HCEC 1CT (cell line): Measurements from ENCODE around the gene DMRTA2.
"Not testable (repeated sequence)": the region's sequence is repeated elsewhere in the genome, so short reads cannot be mapped to it uniquely, and the experiment has no call there.

Experiments
- DNase-seq: peaks from one replicate; pipeline ENCODE4 v3.0.0-alpha.2; 2017

Gene DMRTA2

DNA sequence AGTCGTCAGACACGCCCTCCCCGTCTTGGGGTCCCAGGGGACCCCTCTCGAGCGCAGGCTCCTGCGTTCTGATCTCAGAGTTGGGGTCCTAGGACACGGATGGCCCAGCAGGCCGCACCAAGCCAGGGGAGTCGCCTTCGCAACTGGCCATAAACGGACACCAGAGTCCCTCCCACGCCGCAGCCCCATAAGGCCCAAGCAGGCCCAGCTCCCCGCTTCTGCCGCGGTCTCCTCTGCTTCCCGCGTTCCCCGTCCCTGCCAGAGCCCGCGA is 633 bp downstream of the DMRTA2 start:
- no peak for DNase-seq

DNA sequence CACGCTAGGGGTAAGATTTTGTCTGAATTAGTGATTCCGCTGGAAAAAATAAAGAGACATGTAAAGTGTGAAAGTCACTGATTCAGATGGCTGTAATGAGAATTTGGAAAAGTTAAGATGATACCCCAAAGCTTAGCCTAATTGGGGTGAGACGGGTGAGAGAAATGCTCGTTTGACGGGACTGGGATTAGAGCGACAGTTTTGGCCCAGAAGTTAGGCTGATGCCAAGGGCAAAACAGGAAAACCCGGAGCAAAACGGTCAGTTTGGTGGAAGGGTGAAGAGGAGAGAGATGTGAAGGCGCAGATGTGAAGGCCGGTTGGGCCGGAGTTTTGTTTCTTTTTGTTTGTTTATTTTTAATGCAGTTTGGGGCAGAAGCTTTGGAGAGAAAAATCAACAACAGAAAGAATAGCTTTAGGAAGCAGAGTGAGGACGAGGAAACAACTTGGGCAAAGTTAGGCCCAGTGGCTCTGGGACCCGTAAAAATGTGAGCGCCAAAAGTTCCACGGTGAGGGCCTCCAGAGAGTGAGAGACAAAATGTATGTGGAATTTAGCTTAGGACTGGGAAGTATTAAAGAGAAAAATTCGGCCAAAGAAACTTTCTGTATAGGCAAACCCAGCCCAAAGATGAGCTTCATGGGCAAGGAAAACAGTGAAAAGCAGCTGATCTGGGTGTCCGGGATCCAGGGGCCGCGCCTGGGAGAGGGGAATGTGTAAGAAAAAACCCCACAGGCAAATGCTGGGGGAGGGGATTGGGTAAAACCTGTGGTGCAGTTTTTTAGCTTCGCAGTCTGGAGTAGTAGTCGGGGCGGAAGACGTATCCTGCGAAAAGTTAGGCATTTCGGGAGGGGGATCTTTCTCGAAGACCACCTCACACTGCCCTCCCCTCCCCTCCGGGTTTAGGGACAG is 1.2 kb downstream of the DMRTA2 start:
- no peak for DNase-seq

DNA sequence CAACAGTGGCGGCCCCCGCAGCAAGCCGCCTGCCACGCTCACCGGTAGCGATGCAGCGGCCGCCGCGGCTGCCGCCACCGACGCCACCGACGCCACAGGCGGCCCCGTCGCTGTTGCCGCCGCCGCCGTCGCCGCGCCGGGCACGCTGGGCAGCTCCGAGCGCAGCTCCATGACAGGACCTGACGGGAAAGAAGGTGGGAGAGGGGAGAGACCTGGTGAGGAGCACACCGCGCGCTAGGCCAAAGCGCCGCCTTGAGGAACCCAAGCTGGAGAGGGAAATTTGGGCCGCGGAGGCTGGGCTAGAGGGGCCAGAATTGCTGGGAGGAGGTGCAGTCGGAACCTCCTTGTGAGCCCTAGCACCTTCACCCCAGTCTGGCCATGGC is 1.9 kb downstream of the DMRTA2 start:
- DNase-seq, result no peak

DNA sequence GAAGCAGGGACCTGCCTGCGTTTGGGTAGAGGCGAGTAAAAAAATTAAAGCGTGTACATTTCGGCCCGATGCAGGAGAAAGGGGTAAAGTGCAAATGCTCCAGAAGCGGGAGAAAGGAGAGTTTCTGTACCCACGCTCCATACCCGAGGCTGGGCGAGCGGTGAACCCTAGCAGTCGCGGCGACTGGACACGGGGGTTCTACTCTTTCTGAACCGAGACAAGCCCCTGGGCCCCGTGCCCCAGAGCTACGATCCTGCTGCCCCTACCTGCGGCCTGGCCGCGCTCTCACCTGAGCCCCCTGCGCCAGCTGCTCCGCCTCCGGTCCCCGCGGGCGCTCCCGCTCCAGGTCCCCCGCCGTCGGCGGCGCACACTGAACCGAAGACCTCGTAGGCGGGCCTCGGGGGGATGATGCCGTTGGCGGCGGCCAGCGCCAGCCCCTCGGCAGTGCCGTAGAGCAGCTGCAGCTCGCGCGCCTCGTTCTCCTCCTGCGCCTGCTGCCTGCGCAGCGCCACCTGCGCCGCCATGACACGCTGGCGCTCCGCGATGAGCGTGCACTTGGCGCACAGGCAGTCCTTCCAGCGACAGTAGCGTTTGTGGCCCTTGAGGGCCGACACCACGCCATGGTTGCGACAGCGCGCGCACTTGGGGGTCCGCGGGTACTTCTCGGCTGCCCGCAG is 2.4 kb downstream of the DMRTA2 start:
- no peak for DNase-seq

DNA sequence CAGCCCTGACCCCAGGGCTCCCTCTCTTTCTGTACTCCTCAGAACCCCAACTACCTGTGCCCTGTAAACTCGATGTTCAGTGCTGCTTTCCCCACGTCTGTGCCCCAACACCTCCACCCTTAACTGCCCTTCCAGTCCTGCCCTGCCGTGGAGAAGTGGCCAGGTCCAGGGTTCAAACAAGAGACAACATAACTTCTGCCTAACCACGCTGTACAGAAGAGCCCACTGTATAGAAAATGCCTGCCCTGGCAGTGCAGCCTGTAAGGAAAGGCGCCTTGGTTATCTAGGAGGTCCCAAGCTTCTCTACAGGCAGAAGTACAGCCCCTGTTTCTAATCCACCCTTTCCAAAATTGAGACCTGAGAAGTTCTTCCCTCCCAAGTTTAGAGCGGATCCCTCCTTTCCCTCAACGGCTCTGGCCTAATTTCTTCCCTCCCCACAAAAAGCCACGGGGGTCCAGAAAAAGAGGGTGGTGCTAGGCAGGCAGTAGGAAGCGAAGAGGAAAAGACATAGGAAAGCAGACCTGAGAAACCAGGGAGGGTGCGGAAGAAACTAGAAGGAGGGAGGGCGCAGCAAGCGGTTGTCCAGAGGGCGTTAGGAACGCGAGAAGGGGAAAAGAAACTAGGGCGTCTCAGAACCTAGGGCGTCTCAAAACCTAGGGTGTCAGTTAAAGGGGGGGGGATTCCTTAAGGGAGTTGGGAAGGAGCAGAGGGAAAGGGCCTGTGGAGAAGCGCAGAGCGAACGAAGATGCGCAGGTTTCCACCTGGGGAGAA is 3.2 kb downstream of the DMRTA2 start:
- no peak for DNase-seq

DNA sequence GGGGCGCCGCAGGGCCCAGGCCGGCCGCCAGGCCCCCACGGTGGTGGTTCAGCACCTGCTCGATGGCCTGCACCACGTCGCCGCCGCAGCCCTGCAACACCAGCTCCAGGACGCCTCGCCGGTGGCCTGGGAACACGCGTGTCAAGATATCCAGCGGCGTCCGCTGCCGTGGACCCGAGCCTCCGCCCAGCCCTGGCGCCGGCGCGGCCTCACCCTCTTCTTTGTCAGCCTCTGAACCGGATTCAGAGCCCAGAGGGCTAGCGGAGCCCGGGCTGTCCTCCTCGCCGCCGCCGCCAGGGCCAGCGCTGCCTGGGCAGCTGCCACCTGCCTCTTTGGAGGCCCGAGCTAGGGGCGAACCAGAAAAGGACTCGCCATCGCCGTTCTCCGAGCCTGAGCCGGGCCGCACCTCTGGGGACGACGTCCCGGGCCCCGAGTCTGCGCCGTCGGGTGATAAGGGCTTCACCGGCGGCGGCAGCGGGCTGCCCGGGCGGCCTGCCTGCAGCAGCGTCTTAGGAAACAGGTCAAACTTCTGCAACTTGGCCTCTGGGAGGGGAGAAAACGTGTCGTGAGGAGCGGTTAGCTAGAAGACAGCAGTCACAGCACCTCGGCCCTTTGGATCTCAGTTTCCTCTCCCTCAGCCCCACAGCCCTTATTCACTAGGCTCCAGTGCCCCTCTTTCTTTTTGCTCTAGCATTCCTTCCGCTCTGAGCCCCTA is 3.9 kb downstream of the DMRTA2 start:
- DNase-seq, result no peak

DNA sequence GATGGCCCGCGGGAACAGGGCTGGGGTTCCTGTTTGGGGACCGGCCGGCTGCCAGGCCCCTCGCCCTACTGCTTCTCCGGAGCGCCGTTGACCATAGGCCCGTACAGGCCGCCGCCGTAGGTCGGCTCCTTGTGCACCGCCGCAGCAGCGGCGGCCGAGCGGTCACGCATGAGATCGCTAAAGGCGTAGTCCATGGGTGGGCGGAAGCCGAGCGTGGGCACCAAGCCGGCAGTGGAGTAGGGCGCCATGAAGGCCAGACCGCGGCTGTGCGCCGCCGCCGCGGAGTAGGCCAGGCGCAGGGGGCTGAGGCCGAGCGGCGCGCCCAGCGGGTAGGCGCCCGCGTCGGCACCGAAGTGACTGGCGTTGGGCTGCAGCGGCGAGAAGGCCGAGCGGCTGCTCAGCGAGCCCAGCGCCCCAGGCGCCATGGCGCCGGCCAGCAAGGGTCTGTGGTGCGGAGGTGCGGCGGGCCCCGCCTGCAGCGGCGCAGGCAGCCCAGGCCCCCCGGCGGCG is 4.6 kb downstream of the DMRTA2 start:
- no peak for DNase-seq

DNA sequence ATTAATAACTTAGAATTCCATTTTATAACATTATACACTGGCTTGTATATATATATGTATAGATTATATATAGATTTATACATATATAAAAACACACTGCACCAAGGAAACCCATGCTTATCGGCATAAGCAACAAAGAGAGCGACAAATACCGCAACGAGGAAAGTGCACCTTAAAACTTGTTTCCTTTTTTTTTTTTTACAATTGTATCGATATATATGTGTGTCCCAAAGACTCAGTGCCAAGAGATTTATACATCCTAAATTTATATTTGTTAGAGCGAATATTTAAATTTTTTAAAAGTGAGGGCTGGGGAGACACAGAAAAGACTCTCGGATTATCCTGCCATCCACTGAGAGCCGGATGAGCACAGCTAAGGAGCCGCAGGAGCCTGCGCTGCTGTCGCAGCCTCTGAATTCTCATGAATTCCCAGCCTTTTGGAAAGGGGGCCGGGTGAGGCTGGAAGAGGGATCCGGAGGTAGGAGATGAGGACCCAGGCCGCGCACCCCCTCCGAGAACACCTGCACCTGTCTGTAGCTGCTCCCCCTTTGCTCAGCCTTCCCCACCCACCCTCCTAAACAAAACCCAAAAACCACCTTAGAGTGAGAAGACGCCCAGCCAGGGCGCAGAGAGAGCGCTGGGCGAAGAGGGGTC is 5.2 kb downstream of the DMRTA2 start:
- DNase-seq, result no peak

DNA sequence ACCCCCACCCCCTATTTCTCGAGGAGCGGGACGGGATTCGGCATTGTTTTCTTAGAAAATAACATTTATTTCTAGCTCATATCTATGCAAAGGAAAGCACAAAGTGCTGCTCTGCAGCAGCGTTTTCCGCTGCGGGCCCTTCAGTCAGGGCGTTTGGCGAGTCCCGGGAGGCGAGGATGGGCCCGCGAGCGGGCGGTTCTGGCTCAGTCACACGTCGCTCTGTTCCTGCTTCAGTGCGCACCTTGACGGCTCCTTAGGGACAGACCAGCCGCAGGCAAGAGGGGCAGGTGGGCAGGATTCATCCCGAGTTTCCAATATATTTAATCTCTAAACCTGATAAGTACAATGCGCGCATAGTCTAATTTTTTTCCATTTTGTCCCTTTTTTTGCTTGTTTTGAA is 5.7 kb downstream of the DMRTA2 start:
- no peak for DNase-seq

DNA sequence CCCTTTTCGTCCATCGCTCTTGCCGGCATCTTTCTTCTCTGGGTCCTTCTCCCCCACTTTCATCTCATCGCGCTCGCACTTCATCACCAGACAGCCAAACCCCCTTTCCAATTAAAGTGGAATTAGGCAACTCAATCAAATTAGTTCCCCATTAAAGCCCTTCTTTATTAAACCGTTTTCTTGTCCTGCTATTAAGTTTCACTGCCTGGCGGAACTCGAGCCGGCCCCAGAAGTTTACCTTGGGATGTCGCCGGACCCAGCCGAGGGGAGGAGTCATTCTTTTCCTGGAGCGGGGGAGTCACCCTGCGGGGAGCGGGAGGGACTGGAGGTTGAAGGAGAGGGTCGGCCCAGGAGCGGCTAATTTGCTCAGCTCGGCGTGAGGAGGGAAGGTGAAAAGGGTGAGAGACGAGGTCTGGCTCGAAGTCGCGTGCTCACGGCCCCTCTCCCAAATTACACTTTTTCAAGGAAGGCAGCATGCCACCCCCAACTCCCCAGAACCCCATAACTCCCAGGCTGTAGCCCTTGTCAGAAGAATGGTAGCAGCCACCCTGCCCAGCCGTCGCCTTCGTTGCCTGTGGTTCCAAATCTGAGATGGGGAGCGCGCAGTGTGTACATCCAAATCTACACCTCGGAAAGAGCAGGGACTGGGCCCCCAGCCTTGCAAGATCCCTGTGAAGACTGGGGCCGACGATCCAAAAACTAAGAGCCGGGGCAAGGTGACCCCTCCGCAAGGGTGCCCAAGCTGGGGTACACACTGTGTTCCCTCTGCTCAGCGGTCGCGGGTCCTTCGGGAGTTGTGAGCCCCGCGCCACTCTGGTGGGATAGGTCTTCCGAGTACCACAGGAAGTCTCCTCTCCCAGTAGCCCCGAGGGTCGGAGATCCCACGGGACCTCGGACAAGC is 6.4 kb downstream of the DMRTA2 start:
- no peak for DNase-seq

DNA sequence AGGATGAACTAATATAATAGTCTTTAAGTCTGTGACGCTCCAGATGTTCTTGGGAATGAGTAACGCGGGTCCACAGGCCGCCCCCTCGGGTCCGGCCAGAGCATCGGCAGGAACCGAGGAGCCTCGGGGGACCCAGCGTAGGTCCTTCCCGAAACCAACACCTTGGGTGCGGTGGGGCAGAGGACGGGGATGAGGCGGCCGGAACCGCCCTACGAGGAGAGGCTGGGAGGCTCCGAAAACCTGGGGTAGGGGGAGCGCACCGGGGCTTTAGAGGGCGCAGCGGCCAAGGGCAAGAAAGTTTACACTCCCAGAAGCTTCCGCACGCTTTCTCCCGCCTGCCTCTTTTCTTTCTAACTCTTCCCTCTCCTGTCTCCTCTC is 7.1 kb downstream of the DMRTA2 start:
- no peak for DNase-seq

DNA sequence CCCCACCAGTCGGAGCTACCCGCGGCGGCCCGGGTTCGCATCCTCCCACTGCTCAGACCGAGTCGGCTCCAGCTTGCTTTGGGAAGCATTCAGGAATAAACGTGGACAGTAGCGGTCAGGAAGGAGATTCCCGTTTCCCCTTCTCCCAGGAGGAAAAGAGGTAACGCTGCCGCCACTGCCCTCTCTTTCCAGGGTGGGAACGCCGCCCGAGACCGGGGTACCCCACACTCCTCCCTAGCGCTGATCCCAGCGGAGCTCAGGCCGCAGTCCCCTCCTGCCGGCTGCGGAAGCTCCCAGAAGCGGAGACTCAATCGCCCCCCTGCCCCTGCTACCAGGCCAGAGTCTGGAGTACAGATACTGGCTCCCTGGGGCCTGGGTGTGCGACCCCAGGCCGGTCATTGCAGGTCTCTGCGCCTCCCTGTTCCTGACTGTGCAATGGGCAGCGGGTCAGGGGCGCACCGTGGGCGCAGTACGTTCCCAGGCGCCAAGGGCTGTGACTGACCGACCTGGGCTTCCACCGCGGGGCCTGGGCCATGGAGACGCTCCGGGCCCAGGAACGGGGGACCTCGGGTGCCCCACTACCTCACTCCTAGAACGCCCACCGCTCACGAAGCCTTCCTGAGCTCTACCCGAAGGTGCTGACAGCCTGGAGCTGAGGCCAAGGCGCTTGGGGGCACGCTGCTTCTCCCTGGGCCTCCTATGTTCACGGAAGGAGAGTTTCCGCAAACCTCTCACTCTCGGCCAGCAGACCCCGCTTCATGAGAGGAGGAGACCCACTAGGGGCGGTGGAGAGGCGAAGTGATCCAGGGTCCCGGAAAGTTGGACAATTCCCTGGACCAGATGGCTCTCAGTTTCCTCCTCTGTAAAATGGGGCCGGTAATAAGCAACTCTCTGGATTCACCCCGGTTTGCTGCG is 7.8 kb downstream of the DMRTA2 start:
- no peak for DNase-seq

DNA sequence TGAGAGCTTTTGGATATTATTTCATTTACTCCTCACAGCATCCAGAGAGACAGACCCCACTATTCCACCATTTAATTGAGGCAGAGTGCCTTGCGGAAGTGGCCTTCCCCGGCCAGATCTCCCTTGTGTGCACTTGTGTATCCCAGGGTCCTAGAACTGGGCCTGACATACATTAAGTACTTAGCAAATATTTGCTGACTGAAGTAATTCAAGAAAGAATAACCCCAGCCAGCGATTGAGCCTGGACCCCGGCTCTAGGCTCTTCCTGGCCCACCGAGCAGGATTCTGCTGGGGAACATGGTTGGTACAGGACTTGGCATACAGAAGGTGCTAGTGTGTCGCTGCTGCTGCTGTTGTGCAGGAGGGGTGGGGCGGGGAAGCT is 8.4 kb downstream of the DMRTA2 start:
- DNase-seq, result no peak

DNA sequence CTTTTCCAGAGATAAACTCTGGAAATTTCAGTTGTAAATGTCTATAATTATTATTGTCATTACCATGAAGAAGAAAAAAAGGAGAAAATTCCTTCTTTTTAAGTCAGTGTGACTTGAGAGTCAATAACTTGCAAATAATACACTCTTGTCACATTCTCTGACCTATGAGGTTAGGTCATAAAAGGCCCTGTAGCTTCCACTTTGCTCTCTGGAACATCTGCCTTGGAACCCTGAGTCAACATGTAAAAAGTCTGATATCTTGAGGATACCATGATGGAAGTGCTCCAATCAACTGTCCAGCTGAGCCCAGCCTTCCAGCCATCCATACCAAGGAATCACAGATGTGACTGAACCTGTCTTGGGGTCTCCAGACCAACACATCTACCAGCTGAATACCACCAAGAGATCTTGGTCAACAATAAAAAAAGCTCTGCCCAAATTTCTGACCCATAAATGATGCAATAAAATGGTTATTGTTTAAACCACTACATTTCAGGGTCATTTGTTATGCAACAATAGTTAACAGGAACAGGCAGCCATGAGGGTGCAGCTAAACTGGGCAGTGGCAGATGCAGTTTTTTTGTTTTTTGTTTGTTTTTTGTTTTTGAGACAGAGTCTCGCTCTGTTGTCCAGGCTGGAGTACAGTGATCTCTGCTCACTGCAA is 10.3 kb downstream of the DMRTA2 start:
- no peak for DNase-seq

DNA sequence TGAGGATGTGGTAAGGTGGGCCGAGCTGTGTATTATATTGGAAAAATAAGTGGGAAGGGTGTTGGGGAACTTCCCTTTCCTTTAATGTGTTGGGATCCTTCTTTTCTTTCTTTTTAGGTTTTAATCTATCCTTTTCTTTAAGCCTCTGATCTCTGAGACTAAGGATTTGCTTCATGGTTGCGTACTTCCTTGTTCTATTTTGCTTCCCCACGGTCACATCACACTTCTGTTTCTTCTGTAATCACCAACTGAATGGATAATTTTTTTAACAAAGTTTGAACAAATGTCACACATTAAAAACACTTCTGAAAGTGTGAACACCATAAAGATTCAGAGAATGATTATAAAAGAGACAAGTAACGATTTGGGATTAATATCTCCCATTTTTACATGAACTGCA is 17.4 kb downstream of the DMRTA2 start:
- DNase-seq, result no peak

DNA sequence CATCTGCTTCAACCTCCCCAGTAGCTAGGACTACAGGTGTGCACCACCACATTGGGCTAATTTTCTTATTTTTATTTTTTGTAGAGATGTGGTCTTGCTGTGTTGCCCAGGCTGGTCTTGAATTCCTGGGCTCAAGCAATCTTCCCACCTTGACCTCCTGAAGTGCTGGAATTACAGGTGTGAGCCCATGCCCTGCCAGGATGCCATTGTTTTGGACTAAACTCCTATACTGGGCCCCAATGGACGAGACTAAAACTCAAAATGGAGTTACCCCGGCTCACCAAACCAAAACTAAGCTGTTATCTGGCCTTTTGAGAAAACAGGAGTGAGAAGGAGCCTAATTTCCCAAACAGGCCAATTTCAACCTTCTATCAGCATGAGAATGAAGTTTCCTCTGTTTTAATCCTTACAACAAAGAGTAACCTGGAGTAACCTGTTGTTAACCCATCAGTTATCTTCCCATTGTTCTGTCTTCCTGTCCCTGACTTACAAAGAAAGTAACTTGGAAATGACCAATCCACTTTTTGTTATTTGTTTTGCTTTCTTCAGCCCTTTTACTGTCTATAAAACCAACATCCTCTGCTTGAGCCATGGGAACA is 29.6 kb downstream of the DMRTA2 start:
- no peak for DNase-seq

DNA sequence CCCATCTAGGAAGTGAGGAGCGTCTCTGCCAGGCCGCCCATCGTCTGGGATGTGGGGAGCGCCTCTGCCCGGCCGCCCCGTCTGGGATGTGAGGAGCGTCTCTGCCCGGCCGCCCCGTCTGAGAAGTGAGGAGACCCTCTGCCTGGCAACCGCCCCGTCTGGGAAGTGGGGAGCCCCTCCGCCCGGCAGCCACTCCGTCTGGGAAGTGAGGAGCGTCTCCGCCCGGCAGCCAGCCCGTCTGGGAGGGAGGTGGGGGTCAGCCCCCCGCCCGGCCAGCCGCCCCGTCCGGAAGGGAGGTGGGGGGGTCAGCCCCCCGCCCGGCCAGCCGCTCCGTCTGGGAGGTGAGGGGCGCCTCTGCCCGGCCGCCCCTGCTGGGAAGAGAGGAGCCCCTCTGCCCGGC is 41.7 kb downstream of the DMRTA2 start:
- not testable (repeated sequence) for DNase-seq

DNA sequence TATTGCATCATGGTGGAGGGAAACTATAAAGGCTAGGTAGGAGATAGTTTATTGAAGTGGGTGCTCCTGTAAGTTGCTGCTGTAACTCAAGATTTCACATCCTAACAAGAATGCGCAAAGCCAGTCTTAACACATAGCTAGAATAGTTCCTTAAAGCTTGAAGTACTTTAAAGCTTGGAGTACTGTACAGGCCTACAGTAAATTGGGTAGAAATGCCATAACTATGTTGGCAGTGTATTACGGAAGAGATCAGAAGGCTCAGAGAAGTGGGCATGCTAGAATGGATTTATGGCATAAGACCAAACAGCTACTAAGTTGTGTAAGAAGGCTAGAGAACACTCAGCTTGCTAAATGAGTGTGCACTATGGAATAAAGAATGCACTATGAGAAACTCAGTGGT is 44.5 kb downstream of the DMRTA2 start:
- no peak for DNase-seq

DNA sequence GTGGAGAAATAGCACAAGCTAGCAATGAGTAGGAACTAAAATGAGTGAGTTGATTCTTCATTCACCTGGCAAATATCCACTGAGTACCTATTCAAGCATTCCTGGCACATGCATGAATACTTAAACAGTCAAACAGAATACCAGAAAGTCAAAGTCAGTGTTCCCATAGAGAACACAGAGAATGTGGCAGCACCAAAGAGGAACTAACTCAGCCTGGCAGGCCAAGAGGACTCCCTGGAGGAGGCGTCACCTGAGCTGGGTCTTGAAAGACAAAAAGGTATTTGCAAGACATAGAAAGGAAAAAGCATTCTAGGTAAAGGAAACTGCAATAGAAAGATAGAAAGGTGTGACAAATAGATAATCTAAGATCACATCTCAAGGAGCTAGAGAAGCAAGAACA is 49.7 kb downstream of the DMRTA2 start:
- DNase-seq, result no peak
